HEK293T (cell line): Measurements from ENCODE around the gene ZNF544.

Experiments used
- FOXM1 ChIP-seq: fragments of 450-650 bp; IDR thresholded peaks from 2 replicates; pipeline ENCODE4 v1.6.1; 2017; ENCODE audit warnings: mild to moderate bottlenecking, borderline replicate concordance
- TARDBP ChIP-seq: fragments of 450-650 bp; IDR thresholded peaks from 2 replicates; pipeline ENCODE4 v1.6.1; 2016

DNA sequence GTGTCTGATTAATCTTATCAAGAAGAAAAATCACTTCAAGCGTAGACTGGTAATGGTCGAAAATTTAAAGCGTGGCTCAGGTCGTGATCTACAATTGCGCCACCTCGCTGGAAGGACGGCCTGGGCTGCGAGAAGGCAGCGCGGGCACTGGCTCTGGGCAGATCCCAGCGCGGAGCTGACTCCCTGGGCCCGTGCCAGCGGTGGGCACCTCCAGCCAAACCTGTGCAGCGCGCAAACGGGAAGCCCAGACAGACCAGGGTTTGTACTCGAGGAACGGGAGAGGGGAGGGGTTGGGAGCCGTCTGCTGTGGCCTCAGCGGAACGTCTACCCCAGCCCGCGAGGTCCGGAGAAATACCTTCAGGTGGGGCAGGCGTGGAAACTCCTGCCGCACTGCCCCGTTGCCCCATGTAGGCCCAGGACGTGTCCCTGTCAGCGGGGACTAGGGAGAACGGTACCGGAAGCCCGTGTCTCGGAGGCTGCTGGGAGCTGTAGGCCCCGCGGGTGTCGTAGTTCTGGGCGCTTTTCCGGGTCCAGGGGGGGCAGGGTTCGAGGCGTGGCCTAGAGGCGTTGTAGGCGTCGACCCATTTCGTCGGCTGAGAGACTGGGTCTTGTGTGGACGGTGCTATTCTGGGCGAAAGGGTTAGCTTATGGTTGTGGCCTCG lies 24.8 kb upstream of the ZNF544 start:
- TF ChIP-seq TARDBP (no peak), FOXM1 (no peak)
